Trophoblast cell (in vitro differentiated cells and primary cell): ENCODE measurements around the gene TRIM37.

Experiments used
- DNase-seq, 2 donors: peaks; one replicate each; pipeline ENCODE4 v3.0.0-alpha.2; 2016
- H2AFZ ChIP-seq: 2 replicates; pipeline ENCODE4 v1.6.1; 2013; ENCODE audit warnings: low read length, moderate library complexity, mild to moderate bottlenecking; ENCODE audit not compliant: insufficient read depth, poor library complexity
- H2AK5ac ChIP-seq: 2 replicates; pipeline ENCODE4 v1.6.1; 2013; ENCODE audit warnings: mild to moderate bottlenecking, low read length
- H2BK120ac ChIP-seq: 2 replicates; pipeline ENCODE4 v1.6.1; 2013; ENCODE audit warnings: low read length, mild to moderate bottlenecking, moderate library complexity; ENCODE audit not compliant: insufficient read depth, poor library complexity
- H2BK12ac ChIP-seq: 2 replicates; pipeline ENCODE4 v1.6.1; 2013; ENCODE audit warnings: mild to moderate bottlenecking, low read length, moderate library complexity
- H2BK5ac ChIP-seq: 2 replicates; pipeline ENCODE4 v1.6.1; 2013; ENCODE audit warnings: low read length, low read depth, moderate library complexity, mild to moderate bottlenecking; ENCODE audit not compliant: poor library complexity
- H3K14ac ChIP-seq: 2 replicates; pipeline ENCODE4 v1.6.1; 2013; ENCODE audit warnings: mild to moderate bottlenecking, low read length
- H3K18ac ChIP-seq: 2 replicates; pipeline ENCODE4 v1.6.1; 2013; ENCODE audit warnings: mild to moderate bottlenecking, low read length
- H3K23ac ChIP-seq: 2 replicates; pipeline ENCODE4 v1.6.1; 2013; ENCODE audit warnings: low read length
- H3K27ac ChIP-seq: 2 replicates; pipeline ENCODE4 v1.5.1; 2013; ENCODE audit warnings: low read depth, mild to moderate bottlenecking, inconsistent platforms, low read length, moderate library complexity
- H3K27me3 ChIP-seq: 2 replicates; pipeline ENCODE4 v1.6.1; 2013; ENCODE audit warnings: inconsistent platforms, mild to moderate bottlenecking, low read length, moderate library complexity; ENCODE audit not compliant: insufficient read depth
- H3K36me3 ChIP-seq, 2 experiments: 1 replicate in 1 of 2; 2 replicates in 1 of 2; pipeline ENCODE4 v1.6.1; 2013; ENCODE audit warnings: low read length in 2 of 2, mild to moderate bottlenecking in 2 of 2, moderate library complexity in 1 of 2; ENCODE audit not compliant: insufficient read depth in 2 of 2, control insufficient read depth in 1 of 2
- H3K4ac ChIP-seq: 2 replicates; pipeline ENCODE4 v1.6.1; 2013; ENCODE audit warnings: low read depth, mild to moderate bottlenecking, low read length, moderate library complexity
- H3K4me1 ChIP-seq, 2 experiments: 1 replicate in 1 of 2; 2 replicates in 1 of 2; pipeline ENCODE4 v1.6.1; 2013; ENCODE audit warnings: low read length in 2 of 2, mild to moderate bottlenecking in 2 of 2, moderate library complexity in 1 of 2; ENCODE audit not compliant: insufficient read depth in 2 of 2, control insufficient read depth in 1 of 2
- H3K4me2 ChIP-seq: 2 replicates; pipeline ENCODE4 v1.6.1; 2013; ENCODE audit warnings: inconsistent platforms, mild to moderate bottlenecking, low read length, moderate library complexity
- H3K4me3 ChIP-seq: 2 replicates; pipeline ENCODE4 v1.5.1; 2013; ENCODE audit warnings: mild to moderate bottlenecking, low read depth, low read length, inconsistent platforms
- H3K79me1 ChIP-seq: one replicate; pipeline ENCODE4 v1.6.1; 2013; ENCODE audit warnings: low read length
- H3K79me2 ChIP-seq: 2 replicates; pipeline ENCODE4 v1.6.1; 2013; ENCODE audit warnings: low read length, mild to moderate bottlenecking; ENCODE audit not compliant: control insufficient read depth, insufficient read depth, poor library complexity
- H3K9ac ChIP-seq: 2 replicates; pipeline ENCODE4 v1.6.1; 2013; ENCODE audit warnings: mild to moderate bottlenecking, low read length
- H3K9me3 ChIP-seq: 2 replicates; pipeline ENCODE4 v1.6.1; 2013; ENCODE audit warnings: low read depth, mild to moderate bottlenecking, control low read depth, inconsistent platforms, low read length; ENCODE audit not compliant: insufficient read depth
- H4K12ac ChIP-seq: 2 replicates; pipeline ENCODE4 v1.6.1; 2013; ENCODE audit warnings: low read depth, mild to moderate bottlenecking, low read length, moderate library complexity
- H4K8ac ChIP-seq: 2 replicates; pipeline ENCODE4 v1.6.1; 2013; ENCODE audit warnings: low read depth, mild to moderate bottlenecking, low read length, moderate library complexity
- H4K91ac ChIP-seq: one replicate; pipeline ENCODE4 v1.6.1; 2013; ENCODE audit warnings: low read depth, mild to moderate bottlenecking, low read length, moderate library complexity
- WGBS: extraction: QIAGEN DNeasy Blood & Tissue Kit; methylation state at CpG from one replicate; pipeline ENCODE4 v1.1.7; 2013; ENCODE audit warnings: missing lambda C conversion rate; ENCODE audit not compliant: insufficient read length, insufficient coverage; ENCODE audit errors: extremely low coverage; 5-methylcytosine and 5-hydroxymethylcytosine counted together

The TRIM37 gene

DNA sequence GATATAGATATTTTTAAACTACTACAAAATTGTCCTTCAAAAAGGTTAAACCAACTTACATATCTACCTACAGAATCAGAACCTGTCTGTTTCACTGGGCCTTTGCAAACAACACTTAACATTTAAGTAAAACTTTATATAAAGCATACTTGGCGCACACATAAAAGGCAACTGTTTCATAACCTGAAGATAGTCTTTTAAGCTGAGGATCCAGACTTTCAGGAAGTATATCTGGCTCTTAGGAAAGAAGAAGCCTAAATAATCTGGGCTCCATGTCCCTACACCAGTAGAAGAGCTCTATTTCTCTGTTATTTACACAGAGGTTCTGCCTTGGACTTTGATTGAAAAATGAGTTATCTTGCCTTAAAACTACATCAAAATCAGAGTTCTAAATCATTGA lies 75.9 kb downstream of the TRIM37 start:
- Histone ChIP-seq H2BK120ac (no peak overlapping the region), H3K23ac (no peak overlapping the region), H3K4me3 (no peak overlapping the region), H3K9ac (no peak overlapping the region), H4K12ac (no peak overlapping the region), H4K91ac (no peak overlapping the region), H3K27me3 (no peaks in the 10 kb centered on the region), H4K8ac (no peak overlapping the region), H2AK5ac (no peak overlapping the region), H3K14ac (no peak overlapping the region), H3K4ac (no peak overlapping the region), H2BK12ac (no peak overlapping the region), H3K79me2 (no peaks in the 10 kb centered on the region), H3K36me3 (peaks cover 2 to 3% of the 10 kb centered on the region in 2 experiments), H3K9me3 (peaks cover 2% of the 10 kb centered on the region), H3K4me1 (no peaks in the 10 kb centered on the region), H3K4me2 (no peak overlapping the region), H3K27ac (no peak overlapping the region), H2BK5ac (no peak overlapping the region), H3K79me1 (no peaks in the 10 kb centered on the region), H3K18ac (no peak overlapping the region), H2AFZ (no peak overlapping the region)
- DNase-seq: no peak
- no CpG with 5 or more reads among the region's 1 CpG for WGBS

DNA sequence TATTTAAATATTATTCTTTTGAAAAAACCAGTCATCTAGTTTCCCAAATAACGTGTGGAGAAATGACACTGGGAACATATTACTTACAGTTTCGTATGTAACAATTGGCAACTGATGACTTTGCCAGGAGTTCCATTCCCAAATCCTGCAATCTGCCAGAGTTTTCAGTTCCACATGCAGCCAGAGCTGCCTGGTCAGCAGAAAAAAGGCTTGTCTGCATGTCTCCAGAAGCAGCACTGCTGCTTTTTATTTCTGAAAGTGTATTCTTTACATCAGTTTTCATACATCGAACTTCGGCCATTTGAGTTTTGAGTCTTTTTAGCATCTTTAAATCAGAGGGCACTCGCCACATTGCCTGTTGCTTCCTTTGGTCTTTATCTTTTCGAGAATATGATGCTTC lies 78.4 kb downstream of the TRIM37 start:
- Histone ChIP-seq H2AFZ (no peak overlapping the region), H3K4ac (no peak overlapping the region), H2BK12ac (no peak overlapping the region), H3K9me3 (peaks cover 1% of the 10 kb centered on the region), H4K12ac (no peak overlapping the region), H4K91ac (no peak overlapping the region), H3K79me2 (no peaks in the 10 kb centered on the region), H2BK5ac (no peak overlapping the region), H3K27ac (no peak overlapping the region), H3K4me1 (no peaks in the 10 kb centered on the region), H3K79me1 (no peaks in the 10 kb centered on the region), H3K23ac (no peak overlapping the region), H2AK5ac (no peak overlapping the region), H3K36me3 (peaks cover 0 to 2% of the 10 kb centered on the region in 2 experiments), H3K18ac (no peak overlapping the region), H2BK120ac (no peak overlapping the region), H3K4me2 (no peak overlapping the region), H4K8ac (no peak overlapping the region), H3K14ac (no peak overlapping the region), H3K27me3 (no peaks in the 10 kb centered on the region), H3K9ac (no peak overlapping the region), H3K4me3 (no peak overlapping the region)
- WGBS: no CpG with 5 or more reads among the region's 6 CpGs
- DNase-seq: no peak

DNA sequence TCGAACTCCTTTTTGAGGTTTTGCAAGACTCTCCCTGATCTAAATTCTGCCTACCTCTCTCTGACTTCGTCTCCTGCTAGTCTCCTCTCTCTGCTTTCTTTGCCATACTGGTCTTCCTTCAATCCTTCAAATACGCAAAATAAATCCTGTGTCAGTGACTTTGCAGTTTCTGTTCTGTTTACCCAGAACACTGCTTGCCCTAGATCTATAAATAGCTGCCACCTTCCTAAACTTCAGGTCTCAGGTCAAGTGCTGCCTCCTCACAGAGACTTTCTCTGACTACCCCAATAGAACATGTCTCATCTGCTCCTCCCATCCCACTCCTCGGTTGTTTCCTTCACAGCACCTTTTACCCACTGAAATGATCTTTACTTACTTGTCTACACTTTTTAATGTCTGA lies 78.9 kb downstream of the TRIM37 start:
- Histone ChIP-seq H4K8ac (no peak overlapping the region), H2AFZ (no peak overlapping the region), H3K23ac (no peak overlapping the region), H3K79me2 (no peaks in the 10 kb centered on the region), H2BK5ac (no peak overlapping the region), H2BK12ac (no peak overlapping the region), H3K14ac (no peak overlapping the region), H3K9ac (no peak overlapping the region), H3K4ac (no peak overlapping the region), H4K12ac (no peak overlapping the region), H3K27ac (no peak overlapping the region), H3K27me3 (no peaks in the 10 kb centered on the region), H3K9me3 (no peaks in the 10 kb centered on the region), H4K91ac (no peak overlapping the region), H3K4me2 (no peak overlapping the region), H3K4me3 (no peak overlapping the region), H3K4me1 (no peaks in the 10 kb centered on the region), H2BK120ac (no peak overlapping the region), H3K79me1 (no peaks in the 10 kb centered on the region), H3K18ac (no peak overlapping the region), H3K36me3 (peaks cover 0 to 2% of the 10 kb centered on the region in 2 experiments), H2AK5ac (no peak overlapping the region)
- DNase-seq: no peak
- WGBS: no CpG with 5 or more reads among the region's 4 CpGs

DNA sequence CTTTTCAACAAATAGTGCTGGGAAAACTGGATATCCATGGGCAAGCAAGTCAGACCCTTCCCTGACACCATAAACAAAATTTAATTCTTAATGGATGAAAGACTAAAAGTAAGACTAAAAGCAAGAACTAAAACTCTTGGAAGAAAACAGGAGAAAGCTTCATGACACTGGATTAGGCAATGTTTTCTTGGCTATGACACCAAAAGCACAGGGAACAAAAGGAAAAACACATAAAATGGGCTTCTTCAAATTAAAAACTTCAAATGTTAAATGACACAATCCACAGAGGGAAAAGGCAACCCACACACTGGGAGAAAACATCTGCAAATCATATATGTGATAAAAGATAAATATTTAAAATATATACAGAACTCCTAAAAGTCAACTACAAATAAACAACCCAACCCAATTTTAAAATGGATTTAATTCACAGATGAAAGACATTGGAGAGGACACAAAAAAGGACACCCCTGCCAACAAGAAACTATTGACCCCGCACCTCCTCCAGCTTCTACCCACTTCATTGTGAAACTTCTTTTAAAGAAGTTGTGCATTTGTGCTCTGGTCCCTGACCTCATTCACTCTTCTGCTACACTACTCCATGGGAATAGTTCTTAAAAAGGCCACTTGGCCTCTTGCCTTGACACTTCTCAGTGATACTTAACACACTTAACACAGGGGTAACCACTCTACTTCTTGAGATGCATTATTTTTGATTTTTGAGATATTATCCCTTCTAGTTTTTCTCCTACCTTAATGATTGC lies 80.3 kb downstream of the TRIM37 start:
- Histone ChIP-seq H3K4me3 (no peak overlapping the region), H4K8ac (no peak overlapping the region), H3K23ac (no peak overlapping the region), H3K9ac (no peak overlapping the region), H3K27ac (no peak overlapping the region), H4K91ac (no peak overlapping the region), H3K4me2 (no peak overlapping the region), H2BK5ac (no peak overlapping the region), H3K27me3 (no peaks in the 10 kb centered on the region), H3K36me3 (peaks cover 0 to 2% of the 10 kb centered on the region in 2 experiments), H3K79me2 (no peaks in the 10 kb centered on the region), H3K9me3 (no peaks in the 10 kb centered on the region), H2BK12ac (no peak overlapping the region), H4K12ac (no peak overlapping the region), H2BK120ac (no peak overlapping the region), H2AK5ac (no peak overlapping the region), H3K4me1 (no peaks in the 10 kb centered on the region), H3K14ac (no peak overlapping the region), H3K4ac (no peak overlapping the region), H2AFZ (no peak overlapping the region), H3K79me1 (no peaks in the 10 kb centered on the region), H3K18ac (no peak overlapping the region)
- no peak for DNase-seq
- WGBS: no CpG with 5 or more reads among the region's 1 CpG
